ENCODE measurements around the gene RASA1. TPM values are rescaled to one million over a fixed set of nuclear protein-coding genes. Genes with fewer than 3 reads are reported as not detected.

The RASA1 gene
- total and polyA plus RNA-seq, 9 of the 15 experiments (the other 6 are each of a cell fraction or from before 2014, with no cell fraction given): 3.2 to 17.3 (median 9.2) TPM

DNA sequence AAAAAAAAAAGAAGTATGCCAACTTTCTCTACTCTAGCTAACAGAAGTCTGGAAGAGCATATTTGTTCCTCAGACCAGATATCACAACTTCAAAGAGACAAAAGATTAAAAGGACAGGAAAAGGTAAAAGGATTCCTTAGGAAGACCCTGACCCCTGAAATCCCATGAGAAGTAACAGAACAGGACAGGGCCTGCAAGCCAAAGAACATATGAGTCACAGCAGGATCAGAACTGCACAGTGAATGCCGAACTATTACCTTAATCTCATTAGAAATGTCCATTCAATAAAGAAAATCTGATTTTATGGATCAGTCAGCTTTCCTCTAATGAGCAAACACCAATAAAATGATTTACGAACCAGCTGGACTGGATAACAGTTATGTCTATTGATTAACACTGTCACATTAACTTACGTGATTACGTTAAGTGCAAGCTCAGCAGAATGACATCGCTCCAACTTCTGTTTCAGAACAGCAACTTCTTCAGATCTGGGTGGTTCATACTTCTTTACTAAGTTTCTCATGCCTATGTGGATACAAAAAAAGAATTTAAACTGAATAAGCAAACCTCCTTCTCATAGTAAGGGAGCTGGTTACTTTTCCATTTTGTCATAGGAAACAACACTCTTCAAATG is 131.4 kb downstream of the RASA1 start:
- POLR2A ChIA-PET: interaction anchor here (0.6 to 1.5 kb wide), 6 partner anchors 9 to 244 kb away, joined by 3 read pairs; partner anchors contain the start of gene CCNH
- TF ChIP-seq MAFF (IDR thresholded peaks at IDR 0.05; ENCODE audit: low read length): peak; percentile 87
- TF ChIP-seq MAFG (tag; conservative IDR thresholded peaks at IDR 0.05): peak; percentile 67
- TF ChIP-seq TOE1 (IDR thresholded peaks at IDR 0.05; ENCODE audit: borderline replicate concordance): no peak
- no peak for TF ChIP-seq TOE1 (CRISPR knock-in tag; IDR thresholded peaks at IDR 0.05; ENCODE audit: borderline replicate concordance, low read depth)
- TF ChIP-seq, protein P1, sequence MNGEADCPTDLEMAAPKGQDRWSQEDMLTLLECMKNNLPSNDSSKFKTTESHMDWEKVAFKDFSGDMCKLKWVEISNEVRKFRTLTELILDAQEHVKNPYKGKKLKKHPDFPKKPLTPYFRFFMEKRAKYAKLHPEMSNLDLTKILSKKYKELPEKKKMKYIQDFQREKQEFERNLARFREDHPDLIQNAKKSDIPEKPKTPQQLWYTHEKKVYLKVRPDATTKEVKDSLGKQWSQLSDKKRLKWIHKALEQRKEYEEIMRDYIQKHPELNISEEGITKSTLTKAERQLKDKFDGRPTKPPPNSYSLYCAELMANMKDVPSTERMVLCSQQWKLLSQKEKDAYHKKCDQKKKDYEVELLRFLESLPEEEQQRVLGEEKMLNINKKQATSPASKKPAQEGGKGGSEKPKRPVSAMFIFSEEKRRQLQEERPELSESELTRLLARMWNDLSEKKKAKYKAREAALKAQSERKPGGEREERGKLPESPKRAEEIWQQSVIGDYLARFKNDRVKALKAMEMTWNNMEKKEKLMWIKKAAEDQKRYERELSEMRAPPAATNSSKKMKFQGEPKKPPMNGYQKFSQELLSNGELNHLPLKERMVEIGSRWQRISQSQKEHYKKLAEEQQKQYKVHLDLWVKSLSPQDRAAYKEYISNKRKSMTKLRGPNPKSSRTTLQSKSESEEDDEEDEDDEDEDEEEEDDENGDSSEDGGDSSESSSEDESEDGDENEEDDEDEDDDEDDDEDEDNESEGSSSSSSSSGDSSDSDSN (IDR thresholded peaks at IDR 0.05; ENCODE audit: borderline replicate concordance in 1 of 2, low read depth in 2 of 2, low read length in 2 of 2): no peak
- TF ChIP-seq MAFK (IDR thresholded peaks at IDR 0.05; ENCODE audit: low read length): peak; percentile 90
- peak; percentile 85 for TF ChIP-seq ZNF316 (IDR thresholded peaks at IDR 0.05)
- 0 out of 2 replicates have a peak, but pooled peaks have one; percentile 2 for TF ChIP-seq POLR2G (IDR thresholded peaks at IDR 0.05; ENCODE audit: low read depth, low read length)
- TF ChIP-seq C11orf30 (IDR thresholded peaks at IDR 0.05; ENCODE audit: low read depth): peak; percentile 76
- peak; percentile 24; the same call in 1 of the 2 replicates for TF ChIP-seq RBFOX2 (IDR thresholded peaks at IDR 0.05; ENCODE audit: low read depth, low read length)

More for the DNA sequence above, 131.4 kb downstream of the RASA1 start:
- Histone ChIP-seq H3K27me3 (ENCODE audit: control insufficient read depth in 2 of 2, insufficient read depth in 2 of 2, low read length in 2 of 2) (no peaks in the 10 kb centered on the region), H3K4me2 (ENCODE audit: insufficient read depth, low read length) (no peak overlapping the region), H3K9me1 (ENCODE audit: control insufficient read depth, insufficient read depth, low read length) (no peaks in the 10 kb centered on the region), H3K79me2 (ENCODE audit: control insufficient read depth, insufficient read depth, low read length) (peaks cover 31% of the 10 kb centered on the region; the same call in 2 of the 3 replicates), H4K20me1 (replicated peaks; ENCODE audit: control insufficient read depth, insufficient read depth, low read length) (no peaks in the 10 kb centered on the region), H3K27ac (ENCODE audit: extremely low read depth, low read depth, low read length) (no peak overlapping the region), H2AFZ (ENCODE audit: low read depth, low read length) (no peak overlapping the region), H3K4me3 (no peak overlapping the region), H3K4me1 (replicated peaks in 1 of 2; ENCODE audit: control insufficient read depth in 2 of 2, insufficient read depth in 2 of 2, low read length in 2 of 2) (no peaks in the 10 kb centered on the region; a peak in 1 of 5 replicates), H3K9ac (ENCODE audit: insufficient read depth in 1 of 2, low read depth in 2 of 2, low read length in 2 of 2) (no peak overlapping the region), H3K36me3 (ENCODE audit: control insufficient read depth, insufficient read depth, low read length) (peaks cover 98% of the 10 kb centered on the region), H3K9me3 (replicated peaks; ENCODE audit: control insufficient read depth, insufficient read depth, low read depth, low read length) (no peaks in the 10 kb centered on the region)
- no peak for DNase-seq (ENCODE audit: extremely low read depth in 1 of 4, low spot score in 3 of 4)
- no peak for FAIRE-seq
- 96% methylated on average over 5 of the region's 5 CpGs for WGBS (ENCODE audit: insufficient coverage, low coverage, missing lambda C conversion rate)
- CTCF ChIA-PET (ENCODE audit: low intra/inter-chr PET ratio): no interaction called here
- in situ Hi-C loops (cut with MboI): no loop called here
- intact Hi-C loops (cut with micrococcal nuclease): loop anchor here (10.0 kb wide), 1 partner anchor 134 kb away; the partner anchor contains the start of gene RASA1
- no peak for ATAC-seq
- no TSS peak for BruUV-seq (replicated peaks)

Measured in K562 (cell line).